ENCODE data around the gene DCDC1. TPM values are rescaled to one million over a fixed set of nuclear protein-coding genes. Genes with fewer than 3 reads are reported as not detected.

The DCDC1 gene
- total RNA-seq, 1 donor from 2014 or later = 0.93 TPM

- ATAC-seq = no peak
- intact Hi-C loops (cut with DNase I) = no loop called here
Observed at GRCh38 chr11:30859669-30860068, 509.9 kb downstream of the DCDC1 start.

GRCh38 chr11:30855383-30856006 lies 514.0 kb downstream of the DCDC1 start:
- ATAC-seq (no peak), DNase-seq (no peak)
- intact Hi-C loops (cut with DNase I) = no loop called here
- H3K4me3 ChIP-seq = no peak overlapping the region
- no peaks in the 10 kb centered on the region for H3K27me3 ChIP-seq
- H3K27ac ChIP-seq = no peak overlapping the region
- no peaks in the 10 kb centered on the region for H3K36me3 ChIP-seq
- peak; percentile 32 for TF ChIP-seq CTCF (IDR thresholded peaks at IDR 0.05)
- no peaks in the 10 kb centered on the region for H3K4me1 ChIP-seq
- H3K9me3 ChIP-seq = no peaks in the 10 kb centered on the region

More at GRCh38 chr11:30859669-30860068, 509.9 kb downstream of the DCDC1 start:
- no peaks in the 10 kb centered on the region for H3K9me3 ChIP-seq
- no peaks in the 10 kb centered on the region for H3K36me3 ChIP-seq
- TF ChIP-seq CTCF (IDR thresholded peaks at IDR 0.05) = no peak
- H3K27ac ChIP-seq = no peak overlapping the region
- H3K27me3 ChIP-seq = no peaks in the 10 kb centered on the region
- DNase-seq = no peak
- no peaks in the 10 kb centered on the region for H3K4me1 ChIP-seq
- no peak overlapping the region for H3K4me3 ChIP-seq

- H3K27me3 ChIP-seq = no peaks in the 10 kb centered on the region
- ATAC-seq (no peak), DNase-seq (no peak)
- no peak overlapping the region for H3K27ac ChIP-seq
- H3K4me3 ChIP-seq = no peak overlapping the region
- intact Hi-C loops (cut with DNase I) = no loop called here
- H3K36me3 ChIP-seq = no peaks in the 10 kb centered on the region
- no peaks in the 10 kb centered on the region for H3K4me1 ChIP-seq
- no peaks in the 10 kb centered on the region for H3K9me3 ChIP-seq
- TF ChIP-seq CTCF (IDR thresholded peaks at IDR 0.05) = no peak
Observed at GRCh38 chr11:30853439-30853838, 516.1 kb downstream of the DCDC1 start.

GRCh38 chr11:30852645-30853044 lies 516.9 kb downstream of the DCDC1 start:
- intact Hi-C loops (cut with DNase I) = no loop called here
- DNase-seq (no peak), ATAC-seq (no peak)
- Histone ChIP-seq H3K4me1 (no peaks in the 10 kb centered on the region), H3K9me3 (no peaks in the 10 kb centered on the region), H3K4me3 (no peak overlapping the region), H3K27me3 (no peaks in the 10 kb centered on the region), H3K36me3 (no peaks in the 10 kb centered on the region), H3K27ac (no peak overlapping the region)
- no peak for TF ChIP-seq CTCF (IDR thresholded peaks at IDR 0.05)

- DNase-seq = no peak
- no peaks in the 10 kb centered on the region for H3K36me3 ChIP-seq
- intact Hi-C loops (cut with DNase I) = no loop called here
- H3K4me1 ChIP-seq = no peaks in the 10 kb centered on the region
- TF ChIP-seq CTCF (IDR thresholded peaks at IDR 0.05) = no peak
- H3K27me3 ChIP-seq = no peaks in the 10 kb centered on the region
- no peaks in the 10 kb centered on the region for H3K9me3 ChIP-seq
- H3K4me3 ChIP-seq = no peak overlapping the region
- no peak overlapping the region for H3K27ac ChIP-seq
- ATAC-seq = no peak
Observed at GRCh38 chr11:30852091-30852490, 517.4 kb downstream of the DCDC1 start.

GRCh38 chr11:30837252-30837651 lies 532.3 kb downstream of the DCDC1 start:
- TF ChIP-seq CTCF (IDR thresholded peaks at IDR 0.05) = no peak
- DNase-seq = no peak
- ATAC-seq = no peak
- intact Hi-C loops (cut with DNase I) = no loop called here
- H3K4me3 ChIP-seq = no peak overlapping the region
- H3K36me3 ChIP-seq = no peaks in the 10 kb centered on the region
- H3K27ac ChIP-seq = no peak overlapping the region
- H3K4me1 ChIP-seq = no peaks in the 10 kb centered on the region
- no peaks in the 10 kb centered on the region for H3K27me3 ChIP-seq
- H3K9me3 ChIP-seq = peaks cover 9% of the 10 kb centered on the region
